Neutrophil (primary cell): ENCODE measurements around the gene GJC1.
A peak's percentile ranks its signal among the peaks of the same experiment; 100 is the strongest.

Experiments
- H3K27ac ChIP-seq: fragments of 200-600 bp; sonication (generic); 2 replicates; pipeline ENCODE4 v1.5.1; 2016; ENCODE audit warnings: mild to moderate bottlenecking, moderate library complexity
- H3K27me3 ChIP-seq: fragments of 200-600 bp; sonication (generic); 2 replicates; pipeline ENCODE4 v1.6.0; 2016; ENCODE audit warnings: mild to moderate bottlenecking
- H3K36me3 ChIP-seq: fragments of 200-600 bp; sonication (generic); 2 replicates; pipeline ENCODE4 v1.5.1; 2017
- H3K4me1 ChIP-seq, 2 experiments: fragments of 200-600 bp in 1 of 2; sonication (generic) in 1 of 2; 1 replicate in 1 of 2; 2 replicates in 1 of 2; pipeline versions ENCODE4 v1.5.1 to v1.6.1; 2013 to 2016; ENCODE audit warnings: low read depth in 1 of 2, low read length in 1 of 2, mild to moderate bottlenecking in 1 of 2, moderate library complexity in 1 of 2; ENCODE audit not compliant: control insufficient read depth in 1 of 2, insufficient read depth in 1 of 2
- H3K4me3 ChIP-seq, 2 experiments: fragments of 200-600 bp in 1 of 2; sonication (generic) in 1 of 2; 1 replicate in 1 of 2; 2 replicates in 1 of 2; pipeline ENCODE4 v1.5.1; 2013 to 2016; ENCODE audit warnings: low read depth in 1 of 2, low read length in 1 of 2, mild to moderate bottlenecking in 1 of 2, moderate library complexity in 1 of 2
- H3K9me3 ChIP-seq: fragments of 200-600 bp; sonication (generic); 2 replicates; pipeline ENCODE4 v1.5.1; 2016
- TF ChIP-seq, protein P1 (sequence below): fragments of 200-600 bp; sonication (generic); IDR thresholded peaks from 2 replicates; pipeline ENCODE4 v1.5.1; 2016; ENCODE audit warnings: antibody characterized with exemption

Gene GJC1

DNA sequence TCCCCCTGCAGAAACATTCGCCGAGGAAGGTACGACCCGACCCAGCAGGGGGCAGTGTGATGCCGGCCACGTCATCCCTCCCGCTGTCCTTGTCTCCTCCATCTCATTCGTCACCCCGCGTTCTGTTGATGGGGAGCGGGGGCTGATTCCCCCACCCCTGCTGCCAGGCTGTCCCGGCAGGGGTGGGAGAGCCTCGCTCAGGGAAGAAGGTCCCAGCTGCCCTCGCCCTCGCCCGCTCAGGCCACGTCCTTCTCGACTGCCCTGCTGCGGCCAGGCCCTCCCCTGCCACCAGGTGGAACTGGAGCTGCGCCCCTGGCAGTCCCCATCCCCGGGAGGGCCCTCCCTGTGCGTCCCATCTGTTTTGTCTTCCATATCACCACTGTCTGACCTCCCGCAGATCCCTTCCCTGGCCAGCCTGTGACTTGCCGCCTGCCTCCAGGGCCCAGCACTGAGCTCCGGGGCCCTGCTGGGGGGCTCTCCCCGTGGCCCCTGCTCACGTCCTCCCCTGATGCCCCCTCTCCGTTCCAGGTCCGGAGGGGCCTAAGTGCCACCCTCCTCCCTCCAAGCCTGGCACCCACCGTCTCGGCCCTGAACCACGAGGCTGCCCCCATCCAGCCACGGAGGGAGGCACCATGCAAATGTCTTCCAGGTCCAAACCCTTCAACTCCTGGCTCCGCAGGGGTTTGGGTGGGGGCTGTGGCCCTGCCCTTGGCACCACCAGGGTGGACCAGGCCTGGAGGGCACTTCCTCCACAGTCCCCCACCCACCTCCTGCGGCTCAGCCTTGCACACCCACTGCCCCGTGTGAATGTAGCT is 50.7 kb downstream of the GJC1 start:
- TF ChIP-seq, protein P1, sequence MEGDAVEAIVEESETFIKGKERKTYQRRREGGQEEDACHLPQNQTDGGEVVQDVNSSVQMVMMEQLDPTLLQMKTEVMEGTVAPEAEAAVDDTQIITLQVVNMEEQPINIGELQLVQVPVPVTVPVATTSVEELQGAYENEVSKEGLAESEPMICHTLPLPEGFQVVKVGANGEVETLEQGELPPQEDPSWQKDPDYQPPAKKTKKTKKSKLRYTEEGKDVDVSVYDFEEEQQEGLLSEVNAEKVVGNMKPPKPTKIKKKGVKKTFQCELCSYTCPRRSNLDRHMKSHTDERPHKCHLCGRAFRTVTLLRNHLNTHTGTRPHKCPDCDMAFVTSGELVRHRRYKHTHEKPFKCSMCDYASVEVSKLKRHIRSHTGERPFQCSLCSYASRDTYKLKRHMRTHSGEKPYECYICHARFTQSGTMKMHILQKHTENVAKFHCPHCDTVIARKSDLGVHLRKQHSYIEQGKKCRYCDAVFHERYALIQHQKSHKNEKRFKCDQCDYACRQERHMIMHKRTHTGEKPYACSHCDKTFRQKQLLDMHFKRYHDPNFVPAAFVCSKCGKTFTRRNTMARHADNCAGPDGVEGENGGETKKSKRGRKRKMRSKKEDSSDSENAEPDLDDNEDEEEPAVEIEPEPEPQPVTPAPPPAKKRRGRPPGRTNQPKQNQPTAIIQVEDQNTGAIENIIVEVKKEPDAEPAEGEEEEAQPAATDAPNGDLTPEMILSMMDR, result peak; percentile 79
- H3K9me3 ChIP-seq, result no peaks in the 10 kb centered on the region
- H3K27ac ChIP-seq, result no peak overlapping the region

DNA sequence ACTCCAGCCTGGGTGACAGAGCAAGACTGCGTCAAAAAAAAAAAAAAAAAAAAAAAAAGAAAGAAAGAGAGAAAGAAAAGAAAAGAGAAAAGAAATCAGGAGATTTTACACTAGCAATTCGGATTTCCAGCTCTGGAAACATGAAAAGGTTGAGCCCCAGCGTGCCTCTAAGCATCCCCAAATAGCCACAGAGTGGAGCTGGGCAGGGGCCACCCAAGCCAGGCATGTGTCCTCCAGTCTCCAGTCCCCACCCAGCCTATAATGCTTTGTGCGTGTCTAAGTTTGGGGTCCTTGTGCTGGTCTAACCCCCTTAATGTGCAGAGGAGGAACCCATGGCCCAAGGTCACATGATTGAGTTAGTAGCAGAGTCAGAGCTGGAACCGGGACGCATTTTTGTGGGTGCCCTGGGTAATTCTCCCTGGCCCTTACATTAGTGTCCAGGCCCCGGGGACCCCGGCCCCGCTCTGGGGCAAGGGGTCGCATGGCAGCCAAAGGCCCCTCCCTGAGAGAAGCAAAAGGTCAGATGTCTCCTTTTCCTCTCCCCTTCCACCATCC is 51.4 kb downstream of the GJC1 start:
- TF ChIP-seq, protein P1, result no peak
- Histone ChIP-seq H3K27ac (no peak overlapping the region), H3K4me1 (peaks cover 15 to 29% of the 10 kb centered on the region in 2 experiments), H3K9me3 (no peaks in the 10 kb centered on the region), H3K4me3 (peak overlapping the region in 1 of 2 experiments; percentile 43), H3K27me3 (peaks cover 71% of the 10 kb centered on the region), H3K36me3 (no peaks in the 10 kb centered on the region)

More for the DNA sequence above, 50.7 kb downstream of the GJC1 start:
- Histone ChIP-seq H3K27me3 (peaks cover 68% of the 10 kb centered on the region), H3K36me3 (no peaks in the 10 kb centered on the region), H3K4me3 (peak overlapping the region in 1 of 2 experiments; percentile 43), H3K4me1 (peaks cover 15 to 29% of the 10 kb centered on the region in 2 experiments)

DNA sequence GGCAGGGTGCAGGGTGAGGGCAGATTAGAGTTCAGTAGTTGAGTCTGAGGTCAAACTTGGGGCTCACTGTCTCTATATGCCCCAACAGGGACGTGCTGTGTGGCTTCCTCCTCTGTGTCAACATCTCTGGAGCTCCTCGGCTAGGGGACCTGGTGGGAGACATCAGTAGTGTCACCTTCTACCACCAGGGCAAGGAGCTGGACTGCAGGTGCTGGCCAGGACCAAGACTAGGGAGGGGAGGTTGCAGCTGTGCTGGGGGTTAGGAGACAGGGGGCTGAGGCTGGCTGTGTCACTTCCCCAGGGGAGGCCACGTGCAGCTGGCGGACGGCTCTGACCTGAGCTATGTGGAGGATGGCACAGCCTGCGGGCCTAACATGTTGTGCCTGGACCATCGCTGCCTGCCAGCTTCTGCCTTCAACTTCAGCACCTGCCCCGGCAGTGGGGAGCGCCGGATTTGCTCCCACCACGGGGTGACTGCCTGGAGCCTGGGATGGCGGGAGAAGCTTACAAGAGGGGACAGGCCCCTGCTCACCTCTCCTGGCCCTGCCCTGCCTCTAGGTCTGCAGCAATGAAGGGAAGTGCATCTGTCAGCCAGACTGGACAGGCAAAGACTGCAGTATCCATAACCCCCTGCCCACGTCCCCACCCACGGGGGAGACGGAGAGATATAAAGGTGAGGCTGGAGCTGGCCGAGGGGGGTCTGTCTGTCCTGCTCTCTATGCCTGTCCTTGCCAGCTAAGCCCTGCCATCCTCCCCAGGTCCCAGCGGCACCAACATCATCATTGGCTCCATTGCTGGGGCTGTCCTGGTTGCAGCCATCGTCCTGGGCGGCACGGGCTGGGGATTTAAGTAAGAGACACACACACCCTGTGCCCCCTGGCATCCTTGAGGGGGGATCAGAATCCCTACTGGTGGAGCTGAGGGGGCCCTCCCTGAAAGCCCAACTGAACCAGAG is 52.4 kb downstream of the GJC1 start:
- peaks cover 15 to 29% of the 10 kb centered on the region in 2 experiments for H3K4me1 ChIP-seq
- peaks cover 78% of the 10 kb centered on the region for H3K27me3 ChIP-seq
- no peaks in the 10 kb centered on the region for H3K9me3 ChIP-seq
- no peak overlapping the region for H3K27ac ChIP-seq
- TF ChIP-seq, protein P1, result no peak
- H3K36me3 ChIP-seq, result no peaks in the 10 kb centered on the region
- H3K4me3 ChIP-seq, result no peak overlapping the region

DNA sequence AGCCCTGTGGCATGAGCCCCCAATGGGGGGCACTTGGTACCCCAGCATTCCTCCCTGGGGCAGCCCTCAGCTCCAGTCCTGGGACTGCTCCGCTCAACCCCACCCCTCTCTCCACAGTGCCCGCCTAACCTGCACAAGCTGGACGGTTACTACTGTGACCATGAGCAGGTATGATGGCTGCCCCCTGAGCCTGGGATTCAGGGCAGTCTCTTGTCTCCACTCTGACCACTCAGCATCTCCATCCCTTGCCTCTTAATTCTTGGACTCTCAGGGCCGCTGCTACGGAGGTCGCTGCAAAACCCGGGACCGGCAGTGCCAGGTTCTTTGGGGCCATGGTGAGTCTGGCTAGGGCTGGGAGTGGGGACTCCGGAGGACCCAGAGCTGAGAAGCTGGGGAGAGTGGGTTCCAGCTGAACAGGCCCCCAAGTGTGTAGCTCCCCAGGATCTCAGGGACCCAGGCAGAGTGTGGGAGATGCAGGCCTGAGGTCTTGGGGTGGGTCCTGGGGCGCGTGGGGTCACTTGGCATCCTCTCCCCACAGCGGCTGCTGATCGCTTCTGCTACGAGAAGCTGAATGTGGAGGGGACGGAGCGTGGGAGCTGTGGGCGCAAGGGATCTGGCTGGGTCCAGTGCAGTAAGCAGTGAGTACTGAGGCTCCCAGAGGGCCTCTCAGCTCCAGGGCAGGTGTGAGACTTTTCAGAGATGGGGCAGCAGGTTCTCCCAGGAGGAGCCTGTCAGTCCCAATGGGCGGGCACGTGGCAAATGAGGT is 53.3 kb downstream of the GJC1 start:
- H3K27ac ChIP-seq, result no peak overlapping the region
- H3K9me3 ChIP-seq, result no peaks in the 10 kb centered on the region
- TF ChIP-seq, protein P1, result no peak
- no peak overlapping the region for H3K4me3 ChIP-seq
- H3K36me3 ChIP-seq, result no peaks in the 10 kb centered on the region
- peaks cover 78% of the 10 kb centered on the region for H3K27me3 ChIP-seq
- H3K4me1 ChIP-seq, result peaks cover 16 to 30% of the 10 kb centered on the region in 2 experiments
